Heart right ventricle (tissue), 16 donors: Measurements from ENCODE around the gene VIPR2. TPM values are rescaled to one million over a fixed set of nuclear protein-coding genes. Genes with fewer than 3 reads are reported as not detected.

Experiments used
- ATAC-seq, 8 donors: fragments of 200-7000 bp; cut with Tn5 transposase; one replicate each; pipeline ENCODE4 v1.9.1; 2020; ENCODE audit warnings: mild to moderate bottlenecking in 8 of 8, moderate library complexity in 8 of 8, moderate number of reproducible peaks in 1 of 8
- DNase-seq, 2 donors: peaks; one replicate each; pipeline ENCODE4 v3.0.0-alpha.2; 2020
- H3K27ac ChIP-seq, 10 donors: fragments of 200-600 bp; sonication (generic) in 2 of 10; one replicate each; pipeline versions ENCODE4 v1.5.0 to v1.8.0; 2020 to 2022; ENCODE audit warnings: mild to moderate bottlenecking in 3 of 10
- H3K27me3 ChIP-seq, 7 donors: fragments of 200-600 bp; one replicate each; pipeline ENCODE4 v1.8.0; 2021 to 2022; ENCODE audit warnings: mild to moderate bottlenecking in 2 of 7
- H3K36me3 ChIP-seq, 9 donors: fragments of 200-600 bp; sonication (generic) in 1 of 9; one replicate each; pipeline versions ENCODE4 v1.5.0 to v1.8.0; 2020 to 2022; ENCODE audit warnings: mild to moderate bottlenecking in 2 of 9
- H3K4me1 ChIP-seq, 9 donors: fragments of 200-600 bp; sonication (generic) in 1 of 9; one replicate each; pipeline versions ENCODE4 v1.5.0 to v1.8.0; 2020 to 2022; ENCODE audit warnings: mild to moderate bottlenecking in 4 of 9
- H3K4me3 ChIP-seq, 10 donors: fragments of 200-600 bp; sonication (generic) in 2 of 10; one replicate each; pipeline versions ENCODE4 v1.5.0 to v1.8.0; 2020 to 2022; ENCODE audit warnings: mild to moderate bottlenecking in 7 of 10, moderate library complexity in 2 of 10
- H3K9me3 ChIP-seq, 11 donors: fragments of 200-600 bp in 10 of 11; sonication (generic) in 2 of 11; one replicate each; pipeline versions ENCODE4 v1.5.0 to v1.8.0; 2013 to 2022; ENCODE audit warnings: mild to moderate bottlenecking in 2 of 11, control low read depth in 1 of 11, moderate library complexity in 1 of 11
- CTCF ChIP-seq, 9 donors: fragments of 200-600 bp; sonication (generic) in 2 of 9; IDR thresholded peaks; one replicate each; pipeline versions ENCODE4 v1.5.0 to v1.8.0; 2021 to 2022; ENCODE audit warnings: antibody characterized with exemption in 9 of 9, mild to moderate bottlenecking in 5 of 9, moderate library complexity in 1 of 9
- WGBS, 2 donors: extraction: QIAGEN DNeasy Blood & Tissue Kit; methylation state at CpG; one replicate each; pipeline ENCODE4 v1.1.7; 2013; ENCODE audit warnings: inconsistent platforms in 1 of 2; 5-methylcytosine and 5-hydroxymethylcytosine counted together
- intact Hi-C, 10 donors: fragments of 100-400 bp; cut with DNase I; formaldehyde crosslinking; loops; one replicate each; pipeline versions ENCODE4 v1.11.1 to v1.14.2; 2022
- polyA plus RNA-seq, 2 donors: library from polyadenylated mRNA; stranded (reverse); fragments of 200-250 nt; gene quantifications; one replicate each; pipeline ENCODE4 v1.2.3, GENCODE V29; 2013
- total RNA-seq, 10 donors: library from RNA; stranded (reverse); fragmentation: NEBNext Ultra II Directional in 3 of 10; extraction: Animal tissue kit (Norgen Biotek cat#: 25700) in 3 of 10; gene quantifications; one replicate each; pipeline versions ENCODE4 v1.2.1 to v1.2.4, GENCODE V29; 2021 to 2023
- donor health status: Arrhythmogenic right ventricular cardiomyopathy.
- donor health status: ischemic (EF 13 %, LVEDD 7.1; RV severe dilation, severe dysfunction).
- donor health status: healthy with polysubstance abuse.
- donor health status: DM: no; HTN: yes; CAD: no.
- donor health status: DM: no; HTN: no; CAD: no.
- donor health status: ischemic (EF 25% LVEDD 6.9; RV normal size, moderate dysfunction).
- donor health status: ischemic (EF 25% LVEDD 5.7; RV mildly dilated, moderate dysfunction).
- donor health status: healthy.
- donor health status: DM: yes; HTN: yes; CAD: no.
- donor health status: Ischemic cardiomyopathy.
- donor health status: ischemic (EF 35%, LVEDD 5.7; RV mildly dilated, moderate dysfunction).
- donor health status: nonischemic (EF 11% LVEDD 7.7; RV severe dilation, severe dysfunction).
- donor health status: DM: yes; HTN: yes; CAD: no.
- donor health status: PGD.
- donor health status: ischemic (EF 29% LVEDD 5.4; RV normal size, mild dysfunction).
- donor health status: nonischemic (EF 23%, LVEDD 6.1; RV moderate dilation, normal function).

Gene VIPR2
- total and polyA plus RNA-seq, 12 donors: 3.0 to 30.6 (median 19.1) TPM

GRCh38 chr7:159051916-159052315, 92.8 kb downstream of the VIPR2 start:
- 56 to 74% methylated on average over 2 of the region's 2 CpGs for WGBS, 2 donors
- DNase-seq: no peak
- Histone ChIP-seq H3K27ac (no peak overlapping the region), H3K36me3 (peaks cover 0 to 24% (median 0%) of the 10 kb centered on the region in 9 donors), H3K27me3 (no peaks in the 10 kb centered on the region), H3K4me3 (no peak overlapping the region), H3K9me3 (peaks cover 0 to 15% (median 6%) of the 10 kb centered on the region in 11 donors), H3K4me1 (no peaks in the 10 kb centered on the region)
- intact Hi-C loops: loop anchor here in 1 of 10 donors (10.0 kb wide), 1 partner anchor 83 kb away; no protein-coding TSS in a partner anchor
- TF ChIP-seq CTCF (IDR thresholded peaks at IDR 0.05): no peak
- no peak for ATAC-seq

- H3K9me3 ChIP-seq: peaks cover 0 to 15% (median 6%) of the 10 kb centered on the region in 11 donors
- peaks cover 0 to 13% (median 0%) of the 10 kb centered on the region in 9 donors for H3K36me3 ChIP-seq
- no peak for TF ChIP-seq CTCF (IDR thresholded peaks at IDR 0.05)
- DNase-seq: no peak
- intact Hi-C loops: loop anchor here in 1 of 10 donors (10.0 kb wide), 1 partner anchor 84 kb away; no protein-coding TSS in a partner anchor
- H3K27me3 ChIP-seq: no peaks in the 10 kb centered on the region
- no peak overlapping the region for H3K4me3 ChIP-seq
- ATAC-seq: no peak
- H3K27ac ChIP-seq: no peak overlapping the region
- H3K4me1 ChIP-seq: no peaks in the 10 kb centered on the region
- 90 to 99% methylated on average over 2 of the region's 2 CpGs for WGBS, 2 donors
Measured at GRCh38 chr7:159050704-159051103, 94.0 kb downstream of the VIPR2 start.

GRCh38 chr7:159049266-159050025, 95.2 kb downstream of the VIPR2 start:
- no peaks in the 10 kb centered on the region for H3K27me3 ChIP-seq
- ATAC-seq: no peak
- H3K4me3 ChIP-seq: no peak overlapping the region
- no peak for TF ChIP-seq CTCF (IDR thresholded peaks at IDR 0.05)
- no peak for DNase-seq
- H3K27ac ChIP-seq: no peak overlapping the region
- intact Hi-C loops: loop anchor here in 1 of 10 donors (10.0 kb wide), 1 partner anchor 85 kb away; no protein-coding TSS in a partner anchor
- WGBS, 2 donors: 86 to 87% methylated on average over 15 of the region's 15 CpGs
- H3K36me3 ChIP-seq: peaks cover 0 to under 1% (median 0%) of the 10 kb centered on the region in 9 donors
- peaks cover 0 to 15% (median 6%) of the 10 kb centered on the region in 11 donors for H3K9me3 ChIP-seq
- no peaks in the 10 kb centered on the region for H3K4me1 ChIP-seq

- Histone ChIP-seq H3K36me3 (peaks cover 0 to 4% (median 0%) of the 10 kb centered on the region in 9 donors), H3K27me3 (no peaks in the 10 kb centered on the region), H3K27ac (no peak overlapping the region), H3K4me3 (no peak overlapping the region), H3K4me1 (no peaks in the 10 kb centered on the region), H3K9me3 (peaks cover 0 to 20% (median 6%) of the 10 kb centered on the region in 11 donors)
- no peak for DNase-seq
- no peak for ATAC-seq
- 76 to 78% methylated on average over 2 of the region's 2 CpGs for WGBS, 2 donors
- intact Hi-C loops: no loop called here
- no peak for TF ChIP-seq CTCF (IDR thresholded peaks at IDR 0.05)
Measured at GRCh38 chr7:159048656-159049055, 96.0 kb downstream of the VIPR2 start.
